GM23248 (cell line): ENCODE data around the gene DIPK1B. TPM values are rescaled to one million over a fixed set of nuclear protein-coding genes. Genes with fewer than 3 reads are reported as not detected.
"Not testable (repeated sequence)": the region's sequence is repeated elsewhere in the genome, so short reads cannot be mapped to it uniquely, and the experiment has no call there.

Experiments used
- DNase-seq: peaks from one replicate; pipeline ENCODE4 v3.0.0-alpha.2; 2015
- H2AFZ ChIP-seq: fragments of 200-600 bp; sonication (generic); 2 replicates; pipeline ENCODE4 v1.6.1; 2016; ENCODE audit warnings: antibody characterized with exemption
- H3F3A ChIP-seq: fragments of 200-600 bp; sonication (generic); 2 replicates; pipeline ENCODE4 v1.6.1; 2016; ENCODE audit warnings: mild to moderate bottlenecking, antibody characterized with exemption, mixed run types; ENCODE audit not compliant: insufficient read depth
- H3K27ac ChIP-seq: fragments of 200-600 bp; sonication (generic); 2 replicates; pipeline ENCODE4 v1.5.1; 2016; ENCODE audit warnings: mild to moderate bottlenecking
- H3K27me3 ChIP-seq: fragments of 200-600 bp; sonication (generic); replicated peaks from 2 replicates; pipeline ENCODE4 v1.6.1; 2016; ENCODE audit warnings: mild to moderate bottlenecking; ENCODE audit not compliant: insufficient read depth
- H3K36me3 ChIP-seq: fragments of 200-600 bp; sonication (generic); 2 replicates; pipeline ENCODE4 v1.6.1; 2016; ENCODE audit warnings: low read depth, mild to moderate bottlenecking
- H3K4me1 ChIP-seq: fragments of 200-600 bp; sonication (generic); 2 replicates; pipeline ENCODE4 v1.6.1; 2016; ENCODE audit warnings: mild to moderate bottlenecking; ENCODE audit not compliant: insufficient read depth
- H3K4me2 ChIP-seq: fragments of 200-600 bp; sonication (generic); one replicate; pipeline ENCODE4 v1.6.1; 2016; ENCODE audit warnings: mild to moderate bottlenecking; ENCODE audit not compliant: unreplicated experiment
- H3K4me3 ChIP-seq: fragments of 200-600 bp; sonication (generic); 2 replicates; pipeline ENCODE4 v1.5.1; 2016; ENCODE audit warnings: mild to moderate bottlenecking
- H3K79me2 ChIP-seq: fragments of 200-600 bp; sonication (generic); 2 replicates; pipeline ENCODE4 v1.6.1; 2016; ENCODE audit warnings: mild to moderate bottlenecking; ENCODE audit not compliant: insufficient read depth
- H3K9ac ChIP-seq: fragments of 200-600 bp; sonication (generic); 2 replicates; pipeline ENCODE4 v1.6.1; 2016; ENCODE audit warnings: mild to moderate bottlenecking
- H3K9me2 ChIP-seq: fragments of 200-600 bp; sonication (generic); 2 replicates; pipeline ENCODE4 v1.6.1; 2016; ENCODE audit warnings: mixed run types, mild to moderate bottlenecking, moderate library complexity; ENCODE audit not compliant: insufficient read depth
- H3K9me3 ChIP-seq: fragments of 200-600 bp; sonication (generic); one replicate; pipeline ENCODE4 v1.6.1; 2017; ENCODE audit warnings: low read depth
- H4K20me1 ChIP-seq: fragments of 200-600 bp; sonication (generic); 2 replicates; pipeline ENCODE4 v1.6.0; 2016; ENCODE audit not compliant: insufficient read depth
- EZH2 ChIP-seq: fragments of 200-600 bp; sonication (generic); IDR thresholded peaks from 2 replicates; pipeline ENCODE4 v1.6.1; 2018; ENCODE audit warnings: antibody characterized with exemption, mild to moderate bottlenecking; ENCODE audit not compliant: insufficient read depth, poor library complexity, severe bottlenecking
- EZH2phosphoT487 ChIP-seq: fragments of 200-600 bp; sonication (generic); IDR thresholded peaks from 2 replicates; pipeline ENCODE4 v1.6.1; 2018; ENCODE audit warnings: antibody characterized with exemption, moderate library complexity, mild to moderate bottlenecking, low read depth; ENCODE audit not compliant: insufficient read depth
- WGBS, 2 experiments: methylation state at CpG; one replicate each; pipeline ENCODE4 v1.1.6; 2015 to 2017; ENCODE audit warnings: low lambda C conversion rate in 2 of 2, low coverage in 1 of 2; ENCODE audit errors: missing lambda C conversion rate in 2 of 2; 5-methylcytosine and 5-hydroxymethylcytosine counted together
- in situ Hi-C: fragments of 300-500 bp; cut with MboI; formaldehyde crosslinking; loops from 2 replicates; pipeline ENCODE4 v1.15.0; 2020
- polyA plus RNA-seq: library from polyadenylated mRNA; unstranded; fragments of >200 nt; fragmentation: Nextera tagmentation; extraction: Ambion mirVana; gene quantifications from 2 replicates; pipeline ENCODE4 v1.2.1, GENCODE V29; 2016
- total RNA-seq: library from RNA; depleted of rRNA; stranded (reverse); fragments of >200 nt; shearing (Covaris generic); gene quantifications from 2 replicates; pipeline ENCODE4 v1.2.3, GENCODE V29; 2014

DIPK1B gene
- total and polyA plus RNA-seq, 2 experiments from 2014 or later: not detected

DNA sequence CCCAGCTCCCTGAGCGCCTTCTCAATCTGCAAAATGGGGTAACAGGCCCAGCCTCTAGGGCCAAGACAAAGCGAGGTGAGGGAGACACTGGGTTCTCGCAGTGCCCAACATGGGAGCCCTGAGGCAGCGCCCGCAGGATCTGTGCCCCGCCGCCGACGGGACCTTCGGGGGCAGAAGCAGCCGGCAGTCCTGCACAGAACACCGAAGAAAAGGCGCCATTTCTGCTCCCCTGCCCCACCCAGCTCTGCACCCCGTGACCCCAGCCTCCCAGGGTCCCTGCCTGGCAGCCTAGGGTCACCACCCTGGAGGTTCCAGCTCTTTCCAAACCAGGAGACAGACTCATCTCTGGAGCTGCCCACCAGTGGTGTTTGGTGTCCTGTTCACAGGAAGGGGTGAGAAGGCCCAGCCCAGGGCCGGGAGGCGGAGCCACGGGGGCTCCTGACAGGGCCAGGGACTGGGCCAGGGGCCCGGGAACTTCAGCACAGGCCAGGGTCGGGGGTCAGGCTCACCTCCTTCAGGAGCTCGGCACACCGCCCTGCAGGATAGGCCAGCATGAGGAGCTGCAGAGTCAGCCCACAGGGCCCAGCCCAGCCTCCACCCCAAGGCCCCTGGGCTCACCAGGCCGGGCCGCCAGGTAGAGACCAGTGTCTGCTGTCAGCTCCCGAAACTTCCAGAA lies 42.4 kb downstream of the DIPK1B start:
- no peaks in the 10 kb centered on the region for H3K9me2 ChIP-seq
- in situ Hi-C loops: no loop called here
- no peaks in the 10 kb centered on the region for H3K36me3 ChIP-seq
- no peaks in the 10 kb centered on the region for H4K20me1 ChIP-seq
- no peak overlapping the region for H3K4me2 ChIP-seq
- H3F3A ChIP-seq: peaks cover 10% of the 10 kb centered on the region
- no peak overlapping the region for H2AFZ ChIP-seq
- no peak overlapping the region for H3K27ac ChIP-seq
- H3K79me2 ChIP-seq: no peaks in the 10 kb centered on the region
- no peaks in the 10 kb centered on the region for H3K27me3 ChIP-seq
- H3K9me3 ChIP-seq: no peaks in the 10 kb centered on the region
- no peak overlapping the region for H3K4me3 ChIP-seq
- DNase-seq: no peak
- TF ChIP-seq EZH2 (no peak), EZH2phosphoT487 (no peak)
- H3K4me1 ChIP-seq: no peaks in the 10 kb centered on the region
- 61 to 75% methylated on average over 14 to 22 of the region's 24 CpGs for WGBS, 2 experiments
- no peak overlapping the region for H3K9ac ChIP-seq

DNA sequence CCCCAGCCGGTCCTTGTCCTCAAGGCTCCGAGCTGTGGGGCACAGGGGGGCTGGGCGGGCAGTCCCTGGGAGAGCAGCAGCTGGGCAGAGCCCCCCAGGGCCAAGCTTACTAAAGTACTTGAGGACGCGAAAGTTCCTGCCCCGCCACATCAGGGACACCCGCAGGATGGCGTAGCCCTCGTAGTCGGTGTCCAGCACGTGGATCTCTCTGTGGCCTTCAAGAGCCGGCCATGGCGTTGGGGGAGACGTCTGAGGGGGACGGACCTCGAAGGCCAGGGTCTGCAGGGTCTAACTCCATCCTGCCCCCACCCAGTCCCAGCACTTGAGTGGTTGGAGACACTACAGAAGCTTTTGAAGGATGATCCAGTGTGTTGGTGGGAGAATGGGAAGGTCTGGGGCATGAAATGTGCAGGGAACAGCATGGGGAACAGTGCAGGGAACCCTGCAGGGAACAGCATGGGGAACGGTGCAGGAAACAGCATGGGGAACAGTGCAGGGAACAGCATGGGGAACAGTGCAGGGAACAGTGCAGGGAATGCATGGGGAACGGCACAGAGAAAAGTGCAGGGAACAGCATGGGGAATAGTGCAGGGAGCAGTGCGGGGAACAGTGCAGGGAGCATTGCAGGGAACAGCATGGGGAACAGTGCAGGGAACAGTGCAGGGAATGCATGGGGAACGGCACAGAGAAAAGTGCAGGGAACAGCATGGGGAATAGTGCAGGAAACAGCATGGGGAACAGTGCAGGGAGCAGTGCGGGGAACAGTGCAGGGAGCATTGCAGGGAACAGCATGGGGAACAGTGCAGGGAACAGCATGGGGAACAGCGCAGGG lies 43.1 kb downstream of the DIPK1B start:
- H3K36me3 ChIP-seq, H3K9ac ChIP-seq, H3K27me3 ChIP-seq, H3K9me2 ChIP-seq, DNase-seq, H4K20me1 ChIP-seq, H3K27ac ChIP-seq, in situ Hi-C loops, H3K79me2 ChIP-seq, H3F3A ChIP-seq, H3K4me1 ChIP-seq, H3K4me2 ChIP-seq, H2AFZ ChIP-seq, H3K9me3 ChIP-seq, H3K4me3 ChIP-seq: not testable (repeated sequence)
- WGBS, 2 experiments: 80 to 88% methylated on average over 18 to 22 of the region's 22 CpGs

DNA sequence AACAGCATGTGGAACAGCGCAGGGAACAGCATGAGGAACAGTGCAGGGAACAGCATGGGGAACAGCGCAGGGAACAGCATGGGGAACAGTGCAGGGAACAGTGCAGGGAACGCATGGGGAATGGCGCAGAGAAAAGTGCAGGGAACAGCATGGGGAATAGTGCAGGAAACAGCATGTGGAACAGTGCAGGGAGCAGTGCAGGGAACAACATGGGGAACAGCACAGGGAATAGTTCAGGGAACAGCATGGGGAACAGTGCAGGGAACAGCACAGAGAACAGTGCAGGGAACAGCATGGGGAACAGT lies 43.7 kb downstream of the DIPK1B start:
- 0 out of 2 replicates have a peak, but pooled peaks cover 3% of the 10 kb centered on the region for H3F3A ChIP-seq
- no peaks in the 10 kb centered on the region for H3K4me1 ChIP-seq
- DNase-seq: no peak
- no peaks in the 10 kb centered on the region for H3K36me3 ChIP-seq
- H3K9me2 ChIP-seq: no peaks in the 10 kb centered on the region
- H3K79me2 ChIP-seq: no peaks in the 10 kb centered on the region
- in situ Hi-C loops: no loop called here
- WGBS, 2 experiments: 88 to 99% methylated on average over 2 to 4 of the region's 4 CpGs
- no peaks in the 10 kb centered on the region for H4K20me1 ChIP-seq
- H3K4me2 ChIP-seq: no peak overlapping the region
- H2AFZ ChIP-seq: no peak overlapping the region
- H3K27me3 ChIP-seq: no peaks in the 10 kb centered on the region
- H3K27ac ChIP-seq: no peak overlapping the region
- no peaks in the 10 kb centered on the region for H3K9me3 ChIP-seq
- no peak overlapping the region for H3K4me3 ChIP-seq
- no peak overlapping the region for H3K9ac ChIP-seq
- no peak for TF ChIP-seq EZH2

DNA sequence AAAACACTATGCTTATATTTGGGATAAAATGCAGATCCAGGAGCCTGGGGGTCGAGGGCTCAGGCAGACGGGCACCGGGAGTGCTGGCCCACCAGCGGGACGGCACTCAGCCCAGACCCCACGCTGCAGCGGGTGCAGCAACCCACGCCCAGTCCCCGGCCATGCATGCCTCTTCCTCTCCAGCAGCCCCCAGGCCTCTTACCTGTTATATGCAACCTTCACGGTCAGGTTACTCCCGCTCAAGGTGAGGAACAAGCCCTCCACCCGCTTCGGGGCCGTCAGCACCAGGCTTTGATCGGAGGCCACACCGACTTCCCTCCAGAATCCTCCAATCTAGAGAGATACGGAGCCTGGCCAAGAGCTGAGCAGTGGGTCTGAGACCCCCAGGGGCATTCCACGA lies 44.5 kb downstream of the DIPK1B start:
- Histone ChIP-seq H3K4me1 (no peaks in the 10 kb centered on the region), H4K20me1 (no peaks in the 10 kb centered on the region), H3K4me2 (no peak overlapping the region), H3K9ac (no peak overlapping the region), H3K9me3 (no peaks in the 10 kb centered on the region), H3K79me2 (no peaks in the 10 kb centered on the region), H2AFZ (no peak overlapping the region), H3F3A (no peaks in the 10 kb centered on the region), H3K36me3 (no peaks in the 10 kb centered on the region), H3K27me3 (no peaks in the 10 kb centered on the region), H3K4me3 (no peak overlapping the region), H3K27ac (no peak overlapping the region), H3K9me2 (no peaks in the 10 kb centered on the region)
- in situ Hi-C loops: no loop called here
- TF ChIP-seq EZH2phosphoT487 (no peak), EZH2 (no peak)
- no peak for DNase-seq
- WGBS, 2 experiments: 92 to 93% methylated on average over 17 to 18 of the region's 18 CpGs
